B cell (primary cell): Measurements from ENCODE around the gene TSFM. TPM values are rescaled to one million over a fixed set of nuclear protein-coding genes. Genes with fewer than 3 reads are reported as not detected.

ENCODE experiments used
- ATAC-seq: fragments of 200-7000 bp; cut with Tn5 transposase; one replicate; pipeline ENCODE4 v1.10.0; 2021; ENCODE audit warnings: low read depth, mild to moderate bottlenecking, moderate number of reproducible peaks, moderate library complexity
- CTCF ChIA-PET: fragments of 350-600 bp; sonication (Branson Sonifier 250); formaldehyde crosslinking; loops from one replicate; lab custom pipeline; 2021; ENCODE audit warnings: antibody characterized with exemption, inconsistent platforms; lab: Charles Lee
- POLR2A ChIA-PET: fragments of 350-600 bp; sonication (Branson Sonifier 250); formaldehyde crosslinking; loops from one replicate; lab custom pipeline; 2021; ENCODE audit warnings: antibody characterized with exemption; lab: Charles Lee
- DNase-seq: peaks from one replicate; pipeline ENCODE4 v3.0.0; 2013
- H2AFZ ChIP-seq: 2 replicates; pipeline ENCODE4 v1.6.1; 2012; ENCODE audit warnings: mild to moderate bottlenecking, low read depth, low read length; ENCODE audit not compliant: insufficient read depth, poor library complexity, severe bottlenecking
- H3K27ac ChIP-seq, 2 donors: 1 replicate in 1 of 2; 2 replicates in 1 of 2; pipeline ENCODE4 v1.5.1; 2012 to 2013; ENCODE audit warnings: low read length in 2 of 2, mild to moderate bottlenecking in 2 of 2, moderate library complexity in 1 of 2
- H3K27me3 ChIP-seq, 4 experiments: fragments of 200-600 bp in 1 of 4; sonication (generic) in 1 of 4; replicated peaks in 1 of 4; 1 replicate in 2 of 4; 2 replicates in 2 of 4; pipeline versions ENCODE4 v1.6.1 to v1.7.0; 2013 to 2016; ENCODE audit warnings: low read length in 3 of 4, mild to moderate bottlenecking in 2 of 4, mixed read lengths in 1 of 4, moderate library complexity in 1 of 4; ENCODE audit not compliant: insufficient read depth in 4 of 4, control insufficient read depth in 3 of 4; ENCODE audit errors: control extremely low read depth in 1 of 4
- H3K36me3 ChIP-seq, 2 experiments: replicated peaks in 1 of 2; 1 replicate in 1 of 2; 2 replicates in 1 of 2; pipeline versions ENCODE4 v1.6.1 to v1.7.1; 2013; ENCODE audit warnings: low read length in 1 of 2; ENCODE audit not compliant: insufficient read depth in 2 of 2, control insufficient read depth in 1 of 2; ENCODE audit errors: control extremely low read depth in 1 of 2, extremely low read depth in 1 of 2
- H3K4me1 ChIP-seq, 2 donors: fragments of 200-600 bp in 1 of 2; sonication (generic) in 1 of 2; 1 replicate in 1 of 2; 2 replicates in 1 of 2; pipeline versions ENCODE4 v1.5.1 to v1.6.1; 2013 to 2017; ENCODE audit warnings: low read length in 2 of 2; ENCODE audit not compliant: control insufficient read depth in 2 of 2, insufficient read depth in 2 of 2
- H3K4me2 ChIP-seq: replicated peaks from 2 replicates; pipeline ENCODE3; 2012; ENCODE audit warnings: mild to moderate bottlenecking, low read depth, low read length; ENCODE audit not compliant: poor library complexity, severe bottlenecking
- H3K4me3 ChIP-seq, 5 experiments: fragments of 200-600 bp in 1 of 5; sonication (generic) in 1 of 5; 1 replicate in 3 of 5; 2 replicates in 2 of 5; pipeline versions ENCODE4 v1.5.1 to v1.7.0; 2011 to 2016; ENCODE audit warnings: low read length in 4 of 5, mild to moderate bottlenecking in 4 of 5, low read depth in 2 of 5, control low read depth in 1 of 5, moderate library complexity in 1 of 5; ENCODE audit not compliant: insufficient read depth in 1 of 5; ENCODE audit errors: control extremely low read depth in 1 of 5, extremely low read depth in 1 of 5
- H3K79me2 ChIP-seq: fragments of 200-600 bp; sonication (generic); one replicate; pipeline ENCODE4 v1.6.0; 2016; ENCODE audit warnings: low read length; ENCODE audit not compliant: control insufficient read depth, insufficient read depth
- H3K9ac ChIP-seq: fragments of 200-600 bp; sonication (generic); 2 replicates; pipeline ENCODE4 v1.6.1; 2017; ENCODE audit warnings: mild to moderate bottlenecking, low read length, moderate library complexity
- H3K9me3 ChIP-seq, 3 donors: one replicate each; pipeline versions ENCODE4 v1.6.1 to v1.7.1; 2013; ENCODE audit warnings: low read length in 2 of 3; ENCODE audit not compliant: control insufficient read depth in 2 of 3, insufficient read depth in 1 of 3; ENCODE audit errors: control extremely low read depth in 1 of 3
- H4K20me1 ChIP-seq: 2 replicates; pipeline ENCODE4 v1.6.0; 2012; ENCODE audit warnings: mild to moderate bottlenecking, low read length; ENCODE audit not compliant: insufficient read depth, control insufficient read depth, poor library complexity, severe bottlenecking
- H3K27ac Mint-ChIP-seq: one replicate; pipeline ENCODE4 v1.8.0; 2021; ENCODE audit warnings: mixed read lengths
- H3K27me3 Mint-ChIP-seq: one replicate; pipeline ENCODE4 v1.8.0; 2021; ENCODE audit warnings: mixed read lengths
- H3K4me1 Mint-ChIP-seq: one replicate; pipeline ENCODE4 v1.8.0; 2021; ENCODE audit warnings: mixed read lengths
- H3K4me3 Mint-ChIP-seq: one replicate; pipeline ENCODE4 v1.8.0; 2021; ENCODE audit warnings: mixed read lengths
- H3K9me3 Mint-ChIP-seq: one replicate; pipeline ENCODE4 v1.8.0; 2022; ENCODE audit warnings: mixed read lengths; ENCODE audit not compliant: insufficient read depth
- EZH2 ChIP-seq: IDR thresholded peaks from 2 replicates; pipeline ENCODE4 v1.6.1; 2012; ENCODE audit warnings: borderline replicate concordance, low read depth, mild to moderate bottlenecking, moderate library complexity, low read length; ENCODE audit not compliant: insufficient read depth, poor library complexity, severe bottlenecking
- WGBS: methylation state at CpG from one replicate; pipeline ENCODE4 v1.1.5; 2013; ENCODE audit warnings: missing lambda C conversion rate; ENCODE audit not compliant: insufficient coverage; 5-methylcytosine and 5-hydroxymethylcytosine counted together
- intact Hi-C: fragments of 100-400 bp; cut with micrococcal nuclease; formaldehyde crosslinking; loops from one replicate; pipeline ENCODE4 v1.10.0; 2022
- polyA plus RNA-seq: library from polyadenylated mRNA; depleted of rRNA; stranded (reverse); fragments of >200 nt; gene quantifications from 2 replicates; pipeline ENCODE4 v1.2.3, GENCODE V29; 2012
- total RNA-seq, 2 donors: library from RNA; stranded (reverse); fragments of 120-200 nt in 1 of 2; gene quantifications; 1 replicate in 1 of 2; 2 replicates in 1 of 2; pipeline versions ENCODE4 v1.2.3 to v1.2.4, GENCODE V29; 2013 to 2022
- TF ChIP-seq, protein P1 (sequence below): fragments of 200-600 bp; IDR thresholded peaks from one replicate; pipeline ENCODE4 v1.8.0; 2022; ENCODE audit warnings: antibody characterized with exemption, mild to moderate bottlenecking

TSFM gene
- total and polyA plus RNA-seq, 2 donors (not counting 1 experiment from before 2014, with no cell fraction given) = 5.6 to 20.9 TPM

- 86% methylated on average over 1 of the region's 1 CpG for WGBS
- H3K4me1 ChIP-seq = peaks cover 40 to 59% of the 10 kb centered on the region in 2 donors
- H3K4me3 Mint-ChIP-seq = peak overlapping the region; percentile 96
- H3K36me3 ChIP-seq = peaks cover 1 to 39% of the 10 kb centered on the region in 2 experiments
- H3K9me3 ChIP-seq = no peaks in the 10 kb centered on the region
- DNase-seq (peak; percentile 34), ATAC-seq (no peak)
- TF ChIP-seq, protein P1, sequence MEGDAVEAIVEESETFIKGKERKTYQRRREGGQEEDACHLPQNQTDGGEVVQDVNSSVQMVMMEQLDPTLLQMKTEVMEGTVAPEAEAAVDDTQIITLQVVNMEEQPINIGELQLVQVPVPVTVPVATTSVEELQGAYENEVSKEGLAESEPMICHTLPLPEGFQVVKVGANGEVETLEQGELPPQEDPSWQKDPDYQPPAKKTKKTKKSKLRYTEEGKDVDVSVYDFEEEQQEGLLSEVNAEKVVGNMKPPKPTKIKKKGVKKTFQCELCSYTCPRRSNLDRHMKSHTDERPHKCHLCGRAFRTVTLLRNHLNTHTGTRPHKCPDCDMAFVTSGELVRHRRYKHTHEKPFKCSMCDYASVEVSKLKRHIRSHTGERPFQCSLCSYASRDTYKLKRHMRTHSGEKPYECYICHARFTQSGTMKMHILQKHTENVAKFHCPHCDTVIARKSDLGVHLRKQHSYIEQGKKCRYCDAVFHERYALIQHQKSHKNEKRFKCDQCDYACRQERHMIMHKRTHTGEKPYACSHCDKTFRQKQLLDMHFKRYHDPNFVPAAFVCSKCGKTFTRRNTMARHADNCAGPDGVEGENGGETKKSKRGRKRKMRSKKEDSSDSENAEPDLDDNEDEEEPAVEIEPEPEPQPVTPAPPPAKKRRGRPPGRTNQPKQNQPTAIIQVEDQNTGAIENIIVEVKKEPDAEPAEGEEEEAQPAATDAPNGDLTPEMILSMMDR = no peak
- TF ChIP-seq EZH2 = no peak
- H3K4me1 Mint-ChIP-seq = peaks cover 61% of the 10 kb centered on the region
- no peaks in the 10 kb centered on the region for H3K27me3 Mint-ChIP-seq
- peaks cover 29% of the 10 kb centered on the region for H4K20me1 ChIP-seq
- H2AFZ ChIP-seq = no peak overlapping the region
- H3K4me2 ChIP-seq = peak overlapping the region; percentile 90
- POLR2A ChIA-PET = interaction anchor here (0.6 kb wide), 1 partner anchor 9 kb away, joined by 3 read pairs; the partner anchor contains the start of gene TSPAN31
- no peaks in the 10 kb centered on the region for H3K9me3 Mint-ChIP-seq
- H3K79me2 ChIP-seq = peaks cover 36% of the 10 kb centered on the region
- H3K9ac ChIP-seq = no peak overlapping the region
- H3K27ac ChIP-seq = peak overlapping the region; percentile 74 to 98
- no peak overlapping the region for H3K4me3 ChIP-seq
- H3K27ac Mint-ChIP-seq = peak overlapping the region; percentile 95
- intact Hi-C loops = loop anchor here (2.0 to 10.0 kb wide), 7 partner anchors 59 to 1637 kb away; partner anchors contain the start of genes DDIT3, GLI1, INHBE and MARS1
- CTCF ChIA-PET = interaction anchor here (0.6 to 1.5 kb wide), 3 partner anchors 9 to 151 kb away, joined by 3 to 5 read pairs (median 5); partner anchors contain the start of genes EEF1AKMT3 and METTL1
- no peaks in the 10 kb centered on the region for H3K27me3 ChIP-seq
Observed at GRCh38 chr12:57753756-57754337, 28.7 kb upstream of the TSFM start.
